Kidney epithelial cell (primary cell): ENCODE measurements around the gene TEX29. TPM values are rescaled to one million over a fixed set of nuclear protein-coding genes. Genes with fewer than 3 reads are reported as not detected.

ENCODE experiments used
- DNase-seq: peaks from one replicate; pipeline ENCODE4 v3.0.0-alpha.2; 2010; ENCODE audit warnings: low read depth
- H3K27me3 ChIP-seq: 2 replicates; pipeline ENCODE4 v1.6.0; 2011; ENCODE audit warnings: low read length; ENCODE audit not compliant: control insufficient read depth, insufficient read depth
- H3K36me3 ChIP-seq: 2 replicates; pipeline ENCODE4 v1.5.1; 2011; ENCODE audit warnings: low read length; ENCODE audit not compliant: control insufficient read depth, insufficient read depth
- H3K4me3 ChIP-seq: 2 replicates; pipeline ENCODE4 v1.5.1; 2011; ENCODE audit warnings: low read depth, mild to moderate bottlenecking, control low read depth, low read length
- CTCF ChIP-seq: IDR thresholded peaks from 2 replicates; pipeline ENCODE4 v1.5.1; 2011; ENCODE audit warnings: mild to moderate bottlenecking, moderate library complexity, low read length, control low read depth, inconsistent platforms; ENCODE audit not compliant: insufficient read depth, poor library complexity, severe bottlenecking
- total RNA-seq: library from RNA; depleted of rRNA; stranded (reverse); fragments of >200 nt; gene quantifications from 2 replicates; pipeline ENCODE4 v1.2.3, GENCODE V29; 2015

TEX29 gene
- total RNA-seq, 1 donor from 2014 or later, result not detected

- Histone ChIP-seq H3K4me3 (no peak overlapping the region), H3K36me3 (no peaks in the 10 kb centered on the region), H3K27me3 (no peaks in the 10 kb centered on the region)
- DNase-seq, result no peak
- no peak for TF ChIP-seq CTCF
Measured at GRCh38 chr13:111347438-111347837, 27.0 kb downstream of the TEX29 start.

GRCh38 chr13:111353508-111353907 lies 33.1 kb downstream of the TEX29 start:
- no peaks in the 10 kb centered on the region for H3K36me3 ChIP-seq
- no peak for DNase-seq
- no peak overlapping the region for H3K4me3 ChIP-seq
- TF ChIP-seq CTCF, result no peak
- H3K27me3 ChIP-seq, result peaks cover 2% of the 10 kb centered on the region

GRCh38 chr13:111354789-111355188 lies 34.3 kb downstream of the TEX29 start:
- TF ChIP-seq CTCF, result no peak
- Histone ChIP-seq H3K36me3 (no peaks in the 10 kb centered on the region), H3K4me3 (no peak overlapping the region), H3K27me3 (peaks cover 2% of the 10 kb centered on the region)
- DNase-seq, result no peak

- no peak for TF ChIP-seq CTCF
- Histone ChIP-seq H3K27me3 (peaks cover 2% of the 10 kb centered on the region), H3K36me3 (no peaks in the 10 kb centered on the region), H3K4me3 (no peak overlapping the region)
- no peak for DNase-seq
Measured at GRCh38 chr13:111356795-111357194, 36.4 kb downstream of the TEX29 start.

GRCh38 chr13:111359237-111359915 lies 38.9 kb downstream of the TEX29 start:
- peaks cover 2% of the 10 kb centered on the region for H3K27me3 ChIP-seq
- no peaks in the 10 kb centered on the region for H3K36me3 ChIP-seq
- TF ChIP-seq CTCF, result no peak
- no peak overlapping the region for H3K4me3 ChIP-seq
- no peak for DNase-seq

- no peaks in the 10 kb centered on the region for H3K36me3 ChIP-seq
- H3K27me3 ChIP-seq, result peaks cover 2% of the 10 kb centered on the region
- DNase-seq, result no peak
- no peak overlapping the region for H3K4me3 ChIP-seq
- no peak for TF ChIP-seq CTCF
Measured at GRCh38 chr13:111359930-111360329, 39.5 kb downstream of the TEX29 start.
